ENCODE data around the gene RBM39.
"Not testable (repeated sequence)": the region's sequence is repeated elsewhere in the genome, so short reads cannot be mapped to it uniquely, and the experiment has no call there.

The RBM39 gene

GRCh38 chr20:35729836-35730582, 12.1 kb downstream of the RBM39 start:
- DNase-seq (ENCODE audit: insufficient read length, low spot score) (no peak), FAIRE-seq (no peak)

GRCh38 chr20:35729283-35729807, 12.7 kb downstream of the RBM39 start:
- FAIRE-seq: no peak

GRCh38 chr20:35726842-35727711, 15.0 kb downstream of the RBM39 start:
- DNase-seq (ENCODE audit: insufficient read length, low spot score) (no peak), FAIRE-seq (no peak)

More at GRCh38 chr20:35729283-35729807, 12.7 kb downstream of the RBM39 start:
- DNase-seq (ENCODE audit: insufficient read length, low spot score): no peak

GRCh38 chr20:35724321-35725230, 17.5 kb downstream of the RBM39 start:
- DNase-seq (ENCODE audit: insufficient read length, low spot score) (no peak), FAIRE-seq (no peak)

- not testable (repeated sequence) for FAIRE-seq; DNase-seq (ENCODE audit: insufficient read length, low spot score)
Observed at GRCh38 chr20:35723652-35724320, 18.3 kb downstream of the RBM39 start.

DNA sequence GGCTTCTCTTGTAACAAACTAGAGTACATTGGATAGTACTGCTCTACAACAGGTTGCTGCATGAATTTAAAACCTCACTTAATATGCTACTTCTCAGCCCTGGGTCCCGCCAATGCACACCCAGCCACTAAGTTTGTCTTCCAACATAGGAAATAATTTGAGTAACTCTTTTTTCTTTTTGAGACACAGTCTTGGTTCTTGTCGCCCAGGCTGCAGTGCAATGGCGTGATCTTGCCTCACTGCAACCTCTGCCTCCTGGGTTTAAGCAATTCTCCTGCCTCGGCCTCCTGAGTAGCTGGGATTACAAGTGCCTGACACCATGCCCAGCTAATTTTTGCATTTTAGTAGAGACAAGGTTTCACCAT, 18.8 kb downstream of the RBM39 start:
- not testable (repeated sequence) for DNase-seq (ENCODE audit: insufficient read length, low spot score); FAIRE-seq

DNA sequence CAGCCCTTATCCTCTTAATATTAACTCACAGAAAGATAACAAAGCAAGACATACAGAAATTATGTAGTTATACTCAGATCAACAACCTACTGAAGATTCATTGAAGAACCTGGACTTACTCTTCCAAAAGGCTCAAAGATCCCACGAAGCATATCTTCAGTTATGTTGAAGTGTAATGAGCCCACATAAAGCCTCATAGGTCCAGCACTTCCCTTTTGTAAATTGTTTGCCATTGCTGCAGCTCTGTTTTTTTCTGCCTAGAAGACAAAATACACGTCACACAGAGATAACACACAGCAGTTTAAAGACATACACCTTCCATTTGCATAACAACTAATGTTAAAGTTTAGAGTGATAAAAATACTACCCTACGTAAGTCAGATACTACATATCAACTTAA, 20.4 kb downstream of the RBM39 start:
- DNase-seq (ENCODE audit: insufficient read length, low spot score) (no peak), FAIRE-seq (no peak)

DNA sequence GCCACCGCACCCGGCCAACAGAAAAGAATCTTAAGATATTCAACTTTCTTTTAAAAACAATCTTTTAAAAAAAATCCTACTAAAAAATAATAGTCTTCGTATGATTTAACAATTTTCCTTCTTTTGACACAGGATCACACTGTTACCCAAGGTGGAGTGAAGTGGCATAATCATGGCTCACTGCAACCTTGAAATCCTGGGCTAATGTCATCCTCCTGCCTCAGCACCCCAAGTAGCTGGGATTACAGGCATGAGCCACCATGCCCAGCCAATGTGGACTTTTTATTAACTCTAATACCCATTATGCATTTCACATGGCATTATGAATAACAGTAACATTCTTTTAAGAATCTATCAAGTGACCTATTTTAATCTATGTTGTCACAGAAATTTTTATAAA, 20.8 kb downstream of the RBM39 start:
- FAIRE-seq (no peak), DNase-seq (ENCODE audit: insufficient read length, low spot score) (no peak)

GRCh38 chr20:35720165-35721123, 21.6 kb downstream of the RBM39 start:
- DNase-seq (ENCODE audit: insufficient read length, low spot score): no peak
- no peak for FAIRE-seq

- DNase-seq (ENCODE audit: insufficient read length, low spot score): no peak
- FAIRE-seq: no peak
Observed at GRCh38 chr20:35719717-35720116, 22.3 kb downstream of the RBM39 start.

DNA sequence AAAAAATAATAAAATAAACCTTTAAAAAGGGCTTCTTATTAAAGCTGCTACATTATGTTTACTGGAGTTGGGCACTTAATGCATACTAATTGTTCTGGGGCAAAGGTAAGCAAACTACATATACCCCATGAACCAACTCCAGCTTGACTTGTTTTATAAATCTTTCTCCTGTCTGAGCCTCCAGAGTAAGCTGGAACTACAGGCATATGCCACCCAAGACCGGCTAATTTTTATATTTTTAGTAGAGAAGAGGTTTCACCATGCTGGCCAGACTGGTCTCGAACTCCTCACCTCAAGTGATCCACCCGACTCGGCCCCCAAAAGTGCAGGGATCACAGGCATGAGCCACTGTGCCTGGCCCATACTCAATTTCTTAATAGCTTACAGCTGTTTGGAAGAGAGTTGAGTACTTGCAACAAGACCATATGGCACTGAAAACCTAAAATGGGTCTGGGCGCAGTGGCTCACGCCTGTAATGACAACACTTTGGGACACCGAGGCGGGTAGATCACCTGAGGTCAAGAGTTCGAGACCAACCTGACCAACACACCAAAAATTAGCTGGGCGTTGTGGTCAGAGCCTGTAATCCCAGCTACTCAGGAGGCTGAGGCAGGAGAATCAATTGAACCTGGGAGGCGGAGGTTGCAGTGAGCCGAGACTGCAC, 23.0 kb downstream of the RBM39 start:
- no peak for DNase-seq (ENCODE audit: insufficient read length, low spot score)
- FAIRE-seq: no peak

DNA sequence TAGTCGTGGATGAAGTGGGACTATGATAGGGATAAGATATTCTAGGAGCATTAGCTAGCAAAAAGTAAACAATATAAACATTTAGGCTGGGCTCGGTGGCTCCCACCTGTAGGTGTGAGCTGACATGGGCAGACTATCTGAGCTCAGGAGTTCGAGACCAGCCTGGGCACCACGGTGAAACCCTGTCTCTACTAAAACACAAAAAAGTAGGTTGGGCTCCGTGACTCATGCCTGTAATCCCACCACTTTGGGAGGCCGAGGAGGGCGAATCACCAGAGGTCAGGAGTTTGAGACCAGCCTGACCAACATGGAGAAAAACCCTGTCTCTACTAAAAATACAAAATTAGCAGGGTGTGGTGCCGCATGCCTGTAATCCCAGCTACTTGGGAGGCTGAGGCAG, 23.7 kb downstream of the RBM39 start:
- FAIRE-seq; DNase-seq (ENCODE audit: insufficient read length, low spot score): not testable (repeated sequence)

DNA sequence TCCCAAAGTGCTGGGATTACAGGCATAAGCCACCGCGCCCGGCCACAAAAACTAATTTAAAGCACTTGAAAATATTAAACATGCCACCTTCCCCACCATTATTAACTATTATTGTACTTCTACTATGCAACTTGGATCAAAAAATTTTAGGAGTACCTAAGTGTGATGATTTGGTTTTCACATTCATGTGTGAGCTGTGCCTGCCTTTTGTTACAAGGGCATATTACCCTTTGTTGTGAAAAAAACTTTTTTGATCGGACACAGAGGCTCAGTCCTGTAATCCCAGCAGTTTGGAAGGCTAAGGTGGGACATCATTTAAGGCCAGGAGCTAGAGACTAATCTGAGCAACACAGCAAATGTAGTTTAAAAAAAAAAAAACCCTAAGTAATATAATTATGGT, 25.7 kb downstream of the RBM39 start:
- no peak for FAIRE-seq
- no peak for DNase-seq (ENCODE audit: insufficient read length, low spot score)

- DNase-seq (ENCODE audit: insufficient read length, low spot score) (no peak), FAIRE-seq (no peak)
Observed at GRCh38 chr20:35715652-35716051, 26.4 kb downstream of the RBM39 start.

DNA sequence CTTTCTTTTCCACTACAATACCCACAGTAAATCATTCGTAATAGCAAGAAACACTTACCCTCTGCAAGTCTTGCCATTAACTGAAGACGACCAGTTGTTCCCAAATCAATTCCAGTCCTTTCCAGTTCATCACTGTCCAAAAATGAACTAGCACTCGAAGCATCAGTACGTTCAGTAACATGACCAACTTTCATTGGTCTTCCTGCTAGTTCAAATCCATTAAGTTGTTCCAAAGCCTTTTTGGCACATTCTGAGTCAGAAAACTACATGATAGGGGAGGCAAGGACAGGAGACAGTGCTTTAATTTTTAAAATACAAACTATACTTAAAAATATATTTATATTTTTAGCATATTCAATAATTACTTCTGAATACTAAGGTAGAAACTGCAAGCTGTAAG, 27.9 kb downstream of the RBM39 start:
- no peak for FAIRE-seq
- no peak for DNase-seq (ENCODE audit: insufficient read length, low spot score)

DNA sequence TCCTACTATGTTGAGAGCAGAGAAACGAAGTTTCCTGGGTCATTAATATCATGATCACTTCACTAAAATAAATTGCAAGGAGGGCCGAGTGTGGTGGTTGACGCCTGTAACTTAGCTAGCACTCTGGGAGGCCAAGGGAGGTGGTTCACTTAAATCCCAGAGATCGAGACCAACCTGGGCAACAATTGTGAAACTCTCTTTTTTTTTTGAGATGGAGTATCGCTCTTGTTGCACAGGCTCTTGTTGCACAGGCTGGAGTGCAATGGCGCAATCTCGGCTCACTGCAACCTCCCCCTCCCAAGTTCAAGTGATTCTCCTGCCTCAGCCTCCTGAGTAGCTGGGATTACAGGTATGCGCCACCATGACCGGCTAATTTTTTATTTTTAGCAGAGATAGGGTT, 28.9 kb downstream of the RBM39 start:
- FAIRE-seq; DNase-seq (ENCODE audit: insufficient read length, low spot score): not testable (repeated sequence)

GRCh38 chr20:35711588-35712209, 30.4 kb downstream of the RBM39 start:
- no peak for FAIRE-seq
- no peak for DNase-seq (ENCODE audit: insufficient read length, low spot score)
